Fibroblast of mammary gland (primary cell): Measurements from ENCODE around the gene NKPD1.

ENCODE experiments used
- DNase-seq: peaks from one replicate; pipeline ENCODE4 v3.0.0-alpha.2; 2010; ENCODE audit warnings: low read depth
- H3K4me3 ChIP-seq: 2 replicates; pipeline ENCODE4 v1.5.1; 2011; ENCODE audit warnings: low read depth, mild to moderate bottlenecking, low read length, moderate library complexity; ENCODE audit not compliant: control insufficient read depth
- TF ChIP-seq, protein P1 (sequence below): conservative IDR thresholded peaks from 2 replicates; pipeline ENCODE4 v1.5.1; 2011; ENCODE audit warnings: low read depth, low read length, inconsistent platforms; ENCODE audit not compliant: control insufficient read depth, insufficient read depth

The NKPD1 gene

DNA sequence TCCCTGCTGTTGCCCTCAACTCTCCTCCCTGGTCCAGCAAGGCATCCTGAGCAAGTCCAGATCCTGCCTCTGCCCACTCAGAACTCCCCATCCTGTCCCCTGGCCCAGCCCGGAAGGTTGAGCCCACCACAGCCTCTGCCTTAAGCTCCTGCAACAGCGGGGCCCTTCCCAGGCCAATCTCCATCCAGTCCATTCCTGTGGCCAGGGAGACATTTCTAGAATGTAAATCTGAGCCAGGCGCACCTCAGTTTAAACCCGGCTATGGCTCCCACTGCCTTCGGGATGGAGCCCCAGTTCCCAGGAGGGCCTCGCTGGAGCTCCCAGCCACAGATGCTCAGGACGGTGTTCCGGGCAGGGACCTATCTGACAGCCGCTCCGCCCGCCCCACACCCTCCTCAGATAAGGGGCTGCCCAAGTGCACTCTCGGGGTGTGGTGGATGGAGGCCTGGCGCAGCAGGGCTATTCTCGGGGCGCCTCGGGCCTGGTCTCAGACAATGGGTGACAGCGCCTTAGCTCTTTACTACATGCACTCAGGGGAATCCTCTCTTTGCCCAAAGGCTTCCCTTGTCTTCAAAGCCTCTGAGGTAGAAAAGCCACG, 11.9 kb upstream of the NKPD1 start:
- DNase-seq, result no peak
- TF ChIP-seq, protein P1, sequence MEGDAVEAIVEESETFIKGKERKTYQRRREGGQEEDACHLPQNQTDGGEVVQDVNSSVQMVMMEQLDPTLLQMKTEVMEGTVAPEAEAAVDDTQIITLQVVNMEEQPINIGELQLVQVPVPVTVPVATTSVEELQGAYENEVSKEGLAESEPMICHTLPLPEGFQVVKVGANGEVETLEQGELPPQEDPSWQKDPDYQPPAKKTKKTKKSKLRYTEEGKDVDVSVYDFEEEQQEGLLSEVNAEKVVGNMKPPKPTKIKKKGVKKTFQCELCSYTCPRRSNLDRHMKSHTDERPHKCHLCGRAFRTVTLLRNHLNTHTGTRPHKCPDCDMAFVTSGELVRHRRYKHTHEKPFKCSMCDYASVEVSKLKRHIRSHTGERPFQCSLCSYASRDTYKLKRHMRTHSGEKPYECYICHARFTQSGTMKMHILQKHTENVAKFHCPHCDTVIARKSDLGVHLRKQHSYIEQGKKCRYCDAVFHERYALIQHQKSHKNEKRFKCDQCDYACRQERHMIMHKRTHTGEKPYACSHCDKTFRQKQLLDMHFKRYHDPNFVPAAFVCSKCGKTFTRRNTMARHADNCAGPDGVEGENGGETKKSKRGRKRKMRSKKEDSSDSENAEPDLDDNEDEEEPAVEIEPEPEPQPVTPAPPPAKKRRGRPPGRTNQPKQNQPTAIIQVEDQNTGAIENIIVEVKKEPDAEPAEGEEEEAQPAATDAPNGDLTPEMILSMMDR, result no peak
- H3K4me3 ChIP-seq, result no peak overlapping the region

DNA sequence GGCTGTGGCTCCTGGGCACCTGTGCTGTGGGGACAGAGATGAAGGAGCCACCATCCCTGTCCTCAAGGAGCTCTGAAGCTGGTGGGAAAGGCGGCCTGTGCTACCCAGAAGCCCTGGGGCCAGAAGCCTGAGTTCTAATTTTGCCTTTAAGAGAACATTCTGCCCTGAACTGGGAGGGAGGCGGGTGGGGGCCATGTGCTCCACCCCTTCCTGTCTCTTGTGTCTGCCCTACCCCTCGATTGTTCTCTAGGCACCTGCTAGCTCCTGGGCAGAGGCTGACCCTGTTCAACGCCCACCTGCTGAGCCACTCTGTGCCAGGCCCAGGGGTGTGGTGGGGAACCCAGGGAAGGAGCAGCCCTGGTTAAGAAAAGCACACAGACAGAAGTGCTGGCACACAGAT, 11.4 kb upstream of the NKPD1 start:
- no peak for DNase-seq
- TF ChIP-seq, protein P1, result no peak
- no peak overlapping the region for H3K4me3 ChIP-seq

DNA sequence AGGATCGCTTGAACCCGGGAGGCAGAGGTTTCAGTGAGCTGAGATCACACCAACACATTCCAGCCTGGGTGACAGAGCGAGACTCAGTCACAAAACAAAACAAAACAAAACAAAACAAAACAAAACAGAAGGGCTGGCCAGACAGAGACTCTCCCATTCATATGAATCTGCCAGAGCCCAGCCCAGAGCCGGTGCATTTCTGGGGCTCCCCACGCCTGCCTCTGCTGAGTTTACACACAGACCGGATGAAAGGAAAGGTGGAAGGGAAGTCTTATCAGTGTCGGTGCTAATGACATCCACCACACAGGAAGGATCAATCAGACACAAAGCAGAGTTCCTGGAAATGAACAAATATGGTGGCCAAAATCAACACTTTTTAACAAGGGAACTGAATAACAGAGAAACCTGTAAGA, 10.4 kb upstream of the NKPD1 start:
- no peak overlapping the region for H3K4me3 ChIP-seq
- TF ChIP-seq, protein P1, result no peak
- DNase-seq, result no peak

DNA sequence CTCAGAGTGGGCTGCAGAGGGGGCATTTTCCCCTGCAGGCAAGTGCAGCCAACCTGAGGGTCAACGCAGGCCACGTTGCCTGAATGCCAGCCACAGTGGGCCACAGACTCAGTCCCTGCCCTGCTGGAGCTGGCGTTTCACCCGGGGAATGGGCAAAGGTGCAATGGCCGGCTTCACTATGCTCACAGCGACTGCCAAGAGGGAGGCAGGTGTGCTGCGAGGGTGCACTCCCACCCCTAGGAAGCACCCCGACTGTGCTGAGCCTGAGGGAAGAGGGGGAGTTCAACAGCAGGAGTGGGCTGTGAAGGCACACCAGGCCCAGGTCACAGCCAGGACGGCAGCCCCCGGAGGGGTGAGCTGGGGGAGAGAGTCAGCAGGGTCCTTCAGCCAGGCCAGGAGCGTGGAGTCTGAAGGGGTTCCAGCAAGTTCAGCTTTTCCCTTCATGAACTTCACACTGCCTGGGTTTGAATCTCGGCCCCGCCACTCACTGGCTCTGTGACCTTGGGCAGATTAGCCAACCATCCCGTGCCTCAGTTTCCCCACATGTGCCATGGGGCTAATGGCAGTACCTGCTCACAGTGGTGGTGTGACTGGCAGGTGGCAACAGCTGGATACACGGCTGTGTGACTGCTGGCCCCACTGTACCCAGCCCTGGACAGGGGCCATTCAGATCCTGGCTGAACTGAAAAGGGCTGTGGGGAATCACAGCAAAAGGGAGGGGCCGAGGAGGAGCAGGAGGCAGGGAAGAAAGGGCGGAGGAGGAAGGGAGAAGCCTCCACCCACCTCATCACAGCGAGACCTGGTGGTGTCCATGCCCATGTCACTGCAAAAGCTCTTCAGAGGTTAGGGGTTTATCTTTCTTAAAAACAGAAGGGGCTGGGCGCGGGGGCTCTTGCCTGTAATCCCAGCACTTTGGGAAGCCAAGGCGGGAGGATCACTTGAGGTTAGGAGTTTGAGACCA, 9.6 kb upstream of the NKPD1 start:
- no peak for DNase-seq
- TF ChIP-seq, protein P1, result no peak
- no peak overlapping the region for H3K4me3 ChIP-seq

DNA sequence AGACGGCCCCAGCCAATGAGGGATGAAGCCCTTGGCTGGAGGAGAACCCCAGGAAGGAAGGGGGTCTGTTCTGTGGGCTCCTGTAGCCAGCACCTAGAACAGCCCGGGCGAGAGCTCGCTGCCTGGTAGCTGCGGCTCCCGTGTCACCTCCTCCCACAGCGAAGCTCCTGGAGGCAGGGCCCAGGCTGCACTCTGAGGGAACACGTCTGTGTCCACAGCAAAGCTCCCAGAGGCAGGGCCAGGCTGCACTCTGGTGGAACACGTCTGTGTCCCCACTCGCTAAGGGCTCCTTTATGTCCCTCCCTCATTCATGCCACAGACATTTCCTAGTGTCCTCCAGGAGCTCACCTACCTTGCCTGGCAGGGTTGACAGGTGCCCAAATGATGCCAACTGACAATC, 8.8 kb upstream of the NKPD1 start:
- H3K4me3 ChIP-seq, result no peak overlapping the region
- no peak for DNase-seq
- TF ChIP-seq, protein P1, result no peak

DNA sequence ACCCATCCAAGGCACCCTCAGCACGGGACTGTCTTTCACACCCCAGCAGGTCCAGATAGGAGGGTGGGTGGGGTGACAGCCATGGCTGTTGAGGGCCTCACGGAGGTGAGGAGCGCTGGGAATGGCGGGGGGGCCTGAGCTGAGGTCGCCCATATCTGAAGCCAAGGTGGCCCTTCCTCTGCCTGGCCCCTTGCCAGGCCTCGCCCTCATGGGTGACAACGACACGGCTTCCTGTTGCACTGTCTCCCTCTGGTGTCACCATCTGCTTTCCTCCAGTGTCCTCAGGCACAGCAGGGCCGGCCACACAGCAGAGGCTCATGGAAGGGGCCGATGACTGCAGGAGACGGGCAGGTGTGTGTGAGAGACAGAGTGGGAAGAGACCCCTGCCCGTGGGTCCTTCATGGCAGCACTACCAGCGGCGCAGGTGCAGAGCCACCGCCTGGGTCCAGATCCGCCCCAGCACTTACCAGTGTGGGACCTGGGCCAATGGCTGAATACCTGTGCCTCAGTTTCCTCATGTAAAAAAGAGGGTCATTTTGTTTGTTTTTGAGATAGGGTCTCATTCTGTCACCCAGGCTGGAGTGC, 8.1 kb upstream of the NKPD1 start:
- no peak overlapping the region for H3K4me3 ChIP-seq
- TF ChIP-seq, protein P1, result no peak
- no peak for DNase-seq
